K562 (cell line): ENCODE measurements around the gene HMGCL. TPM values are rescaled to one million over a fixed set of nuclear protein-coding genes. Genes with fewer than 3 reads are reported as not detected.

Experiments
- BCOR ChIP-seq: fragments of 450-650 bp; IDR thresholded peaks from 2 replicates; pipeline ENCODE4 v1.6.1; 2016
- BMI1 ChIP-seq: fragments of 150-350 bp; IDR thresholded peaks from 2 replicates; pipeline ENCODE4 v1.6.1; 2014; ENCODE audit warnings: low read length
- CBFB ChIP-seq: sonication (generic); formaldehyde crosslinking; IDR thresholded peaks from 2 replicates; pipeline ENCODE4 v1.4.0; 2020; ENCODE audit warnings: mild to moderate bottlenecking, missing genetic modification reagents
- CEBPB ChIP-seq: fragments of 450-650 bp; IDR thresholded peaks from 2 replicates; pipeline ENCODE4 v1.6.1; 2016; ENCODE audit warnings: missing genetic modification characterization, missing compliant biosample characterization
- FOXA1 ChIP-seq: fragments of 450-650 bp; IDR thresholded peaks from 2 replicates; pipeline ENCODE4 v1.6.1; 2016; ENCODE audit warnings: mild to moderate bottlenecking, borderline replicate concordance
- KLF6 ChIP-seq: fragments of 250-450 bp; sonication (Bioruptor Pico); IDR thresholded peaks from 2 replicates; pipeline ENCODE4 v1.4.0; 2020; ENCODE audit warnings: mild to moderate bottlenecking, moderate library complexity, borderline replicate concordance
- MCM5 ChIP-seq: fragments of 450-650 bp; IDR thresholded peaks from 2 replicates; pipeline ENCODE4 v1.6.1; 2016; ENCODE audit warnings: low read depth
- NONO ChIP-seq, 2 experiments: fragments of 200-400 bp in 1 of 2; fragments of 450-650 bp in 1 of 2; formaldehyde crosslinking in 1 of 2; IDR thresholded peaks; 2 replicates each; pipeline ENCODE4 v1.6.1; 2017; ENCODE audit warnings: low read depth in 2 of 2, mild to moderate bottlenecking in 2 of 2, moderate library complexity in 2 of 2, low read length in 1 of 2
- ZNF232 ChIP-seq: sonication (generic); formaldehyde crosslinking; IDR thresholded peaks from 2 replicates; pipeline ENCODE4 v1.8.0; 2022; ENCODE audit warnings: mild to moderate bottlenecking, missing genetic modification reagents
- polyA plus RNA-seq, 8 experiments: library from polyadenylated mRNA; depleted of rRNA in 4 of 8; stranded (reverse) in 5 of 8; unstranded in 3 of 8; fragments of >200 nt; fragmentation: Nextera tagmentation in 2 of 8; fragmentation: Illumina TruSeq in 1 of 8; extraction: Ambion mirVana in 2 of 8; extraction: Trizol in 1 of 8; gene quantifications; 2 replicates each; pipeline versions ENCODE4 v1.2.1 to v1.2.3, GENCODE V29; 2011 to 2014; ENCODE audit warnings: inconsistent platforms in 1 of 8, missing spikeins in 1 of 8
- total RNA-seq, 7 experiments: library from RNA; depleted of rRNA in 6 of 7; stranded (reverse); fragments of >200 nt in 6 of 7; fragmentation: Illumina TruSeq in 2 of 7; extraction: Trizol in 2 of 7; gene quantifications; 2 replicates each; pipeline versions ENCODE4 v1.2.1 to v1.2.3, GENCODE V29; 2011 to 2021; ENCODE audit warnings: low replicate concordance in 1 of 7
- TF ChIP-seq, protein P1 (sequence below): fragments of 450-650 bp; IDR thresholded peaks from 2 replicates; pipeline ENCODE4 v1.6.1; 2017; ENCODE audit warnings: antibody characterized with exemption, mild to moderate bottlenecking
- TF ChIP-seq, protein P2 (sequence below): fragments of 150-350 bp; IDR thresholded peaks from 2 replicates; pipeline ENCODE4 v1.6.1; 2014; ENCODE audit warnings: low read depth, mild to moderate bottlenecking, low read length, borderline replicate concordance
- TF ChIP-seq, protein P3 (sequence below): sonication (generic); formaldehyde crosslinking; IDR thresholded peaks from 2 replicates; pipeline ENCODE4 v1.8.1; 2023; ENCODE audit warnings: missing genetic modification reagents, mild to moderate bottlenecking, borderline replicate concordance
- TF ChIP-seq, protein P4 (sequence below): sonication (generic); formaldehyde crosslinking; IDR thresholded peaks from 2 replicates; pipeline ENCODE4 v1.8.1; 2022; ENCODE audit warnings: missing genetic modification reagents
- TF ChIP-seq, protein P5 (sequence below): sonication (generic); formaldehyde crosslinking; IDR thresholded peaks from 2 replicates; pipeline ENCODE4 v1.5.0; 2020; ENCODE audit warnings: missing genetic modification reagents

Gene HMGCL
- total and polyA plus RNA-seq, 9 of the 15 experiments (the other 6 are each of a cell fraction or from before 2014, with no cell fraction given), result 18.0 to 82.2 (median 24.2) TPM

DNA sequence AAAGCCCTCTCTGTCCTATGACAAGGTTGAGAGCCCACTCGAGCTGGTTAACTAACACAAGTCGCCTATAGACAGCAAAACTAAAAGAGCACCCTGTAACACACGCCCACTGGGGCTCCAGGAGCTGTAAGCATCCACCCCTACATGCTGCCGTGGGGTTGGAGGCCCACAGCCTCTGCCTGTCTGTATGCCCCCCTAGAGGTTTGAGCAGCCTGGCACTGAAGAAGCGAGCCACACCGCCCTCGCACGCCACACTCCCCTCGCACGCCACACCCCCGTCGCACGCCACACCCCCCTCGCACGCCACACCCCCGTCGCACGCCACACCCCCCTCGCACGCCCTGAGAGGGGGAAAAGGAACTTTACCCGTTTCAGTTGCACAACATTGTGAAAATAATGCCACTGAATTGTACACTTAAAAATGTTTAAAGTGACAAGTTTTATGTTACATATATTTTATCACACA, 13.2 kb upstream of the HMGCL start (continued):
- TF ChIP-seq, protein P1, sequence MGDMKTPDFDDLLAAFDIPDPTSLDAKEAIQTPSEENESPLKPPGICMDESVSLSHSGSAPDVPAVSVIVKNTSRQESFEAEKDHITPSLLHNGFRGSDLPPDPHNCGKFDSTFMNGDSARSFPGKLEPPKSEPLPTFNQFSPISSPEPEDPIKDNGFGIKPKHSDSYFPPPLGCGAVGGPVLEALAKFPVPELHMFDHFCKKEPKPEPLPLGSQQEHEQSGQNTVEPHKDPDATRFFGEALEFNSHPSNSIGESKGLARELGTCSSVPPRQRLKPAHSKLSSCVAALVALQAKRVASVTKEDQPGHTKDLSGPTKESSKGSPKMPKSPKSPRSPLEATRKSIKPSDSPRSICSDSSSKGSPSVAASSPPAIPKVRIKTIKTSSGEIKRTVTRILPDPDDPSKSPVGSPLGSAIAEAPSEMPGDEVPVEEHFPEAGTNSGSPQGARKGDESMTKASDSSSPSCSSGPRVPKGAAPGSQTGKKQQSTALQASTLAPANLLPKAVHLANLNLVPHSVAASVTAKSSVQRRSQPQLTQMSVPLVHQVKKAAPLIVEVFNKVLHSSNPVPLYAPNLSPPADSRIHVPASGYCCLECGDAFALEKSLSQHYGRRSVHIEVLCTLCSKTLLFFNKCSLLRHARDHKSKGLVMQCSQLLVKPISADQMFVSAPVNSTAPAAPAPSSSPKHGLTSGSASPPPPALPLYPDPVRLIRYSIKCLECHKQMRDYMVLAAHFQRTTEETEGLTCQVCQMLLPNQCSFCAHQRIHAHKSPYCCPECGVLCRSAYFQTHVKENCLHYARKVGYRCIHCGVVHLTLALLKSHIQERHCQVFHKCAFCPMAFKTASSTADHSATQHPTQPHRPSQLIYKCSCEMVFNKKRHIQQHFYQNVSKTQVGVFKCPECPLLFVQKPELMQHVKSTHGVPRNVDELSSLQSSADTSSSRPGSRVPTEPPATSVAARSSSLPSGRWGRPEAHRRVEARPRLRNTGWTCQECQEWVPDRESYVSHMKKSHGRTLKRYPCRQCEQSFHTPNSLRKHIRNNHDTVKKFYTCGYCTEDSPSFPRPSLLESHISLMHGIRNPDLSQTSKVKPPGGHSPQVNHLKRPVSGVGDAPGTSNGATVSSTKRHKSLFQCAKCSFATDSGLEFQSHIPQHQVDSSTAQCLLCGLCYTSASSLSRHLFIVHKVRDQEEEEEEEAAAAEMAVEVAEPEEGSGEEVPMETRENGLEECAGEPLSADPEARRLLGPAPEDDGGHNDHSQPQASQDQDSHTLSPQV, result no peak
- no peak for TF ChIP-seq KLF6 (CRISPR knock-in tag)
- no peak for TF ChIP-seq BMI1
- TF ChIP-seq, protein P2, sequence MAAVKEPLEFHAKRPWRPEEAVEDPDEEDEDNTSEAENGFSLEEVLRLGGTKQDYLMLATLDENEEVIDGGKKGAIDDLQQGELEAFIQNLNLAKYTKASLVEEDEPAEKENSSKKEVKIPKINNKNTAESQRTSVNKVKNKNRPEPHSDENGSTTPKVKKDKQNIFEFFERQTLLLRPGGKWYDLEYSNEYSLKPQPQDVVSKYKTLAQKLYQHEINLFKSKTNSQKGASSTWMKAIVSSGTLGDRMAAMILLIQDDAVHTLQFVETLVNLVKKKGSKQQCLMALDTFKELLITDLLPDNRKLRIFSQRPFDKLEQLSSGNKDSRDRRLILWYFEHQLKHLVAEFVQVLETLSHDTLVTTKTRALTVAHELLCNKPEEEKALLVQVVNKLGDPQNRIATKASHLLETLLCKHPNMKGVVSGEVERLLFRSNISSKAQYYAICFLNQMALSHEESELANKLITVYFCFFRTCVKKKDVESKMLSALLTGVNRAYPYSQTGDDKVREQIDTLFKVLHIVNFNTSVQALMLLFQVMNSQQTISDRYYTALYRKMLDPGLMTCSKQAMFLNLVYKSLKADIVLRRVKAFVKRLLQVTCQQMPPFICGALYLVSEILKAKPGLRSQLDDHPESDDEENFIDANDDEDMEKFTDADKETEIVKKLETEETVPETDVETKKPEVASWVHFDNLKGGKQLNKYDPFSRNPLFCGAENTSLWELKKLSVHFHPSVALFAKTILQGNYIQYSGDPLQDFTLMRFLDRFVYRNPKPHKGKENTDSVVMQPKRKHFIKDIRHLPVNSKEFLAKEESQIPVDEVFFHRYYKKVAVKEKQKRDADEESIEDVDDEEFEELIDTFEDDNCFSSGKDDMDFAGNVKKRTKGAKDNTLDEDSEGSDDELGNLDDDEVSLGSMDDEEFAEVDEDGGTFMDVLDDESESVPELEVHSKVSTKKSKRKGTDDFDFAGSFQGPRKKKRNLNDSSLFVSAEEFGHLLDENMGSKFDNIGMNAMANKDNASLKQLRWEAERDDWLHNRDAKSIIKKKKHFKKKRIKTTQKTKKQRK, result no peak
- no peak for TF ChIP-seq CBFB (CRISPR knock-in tag)
- TF ChIP-seq, protein P3, sequence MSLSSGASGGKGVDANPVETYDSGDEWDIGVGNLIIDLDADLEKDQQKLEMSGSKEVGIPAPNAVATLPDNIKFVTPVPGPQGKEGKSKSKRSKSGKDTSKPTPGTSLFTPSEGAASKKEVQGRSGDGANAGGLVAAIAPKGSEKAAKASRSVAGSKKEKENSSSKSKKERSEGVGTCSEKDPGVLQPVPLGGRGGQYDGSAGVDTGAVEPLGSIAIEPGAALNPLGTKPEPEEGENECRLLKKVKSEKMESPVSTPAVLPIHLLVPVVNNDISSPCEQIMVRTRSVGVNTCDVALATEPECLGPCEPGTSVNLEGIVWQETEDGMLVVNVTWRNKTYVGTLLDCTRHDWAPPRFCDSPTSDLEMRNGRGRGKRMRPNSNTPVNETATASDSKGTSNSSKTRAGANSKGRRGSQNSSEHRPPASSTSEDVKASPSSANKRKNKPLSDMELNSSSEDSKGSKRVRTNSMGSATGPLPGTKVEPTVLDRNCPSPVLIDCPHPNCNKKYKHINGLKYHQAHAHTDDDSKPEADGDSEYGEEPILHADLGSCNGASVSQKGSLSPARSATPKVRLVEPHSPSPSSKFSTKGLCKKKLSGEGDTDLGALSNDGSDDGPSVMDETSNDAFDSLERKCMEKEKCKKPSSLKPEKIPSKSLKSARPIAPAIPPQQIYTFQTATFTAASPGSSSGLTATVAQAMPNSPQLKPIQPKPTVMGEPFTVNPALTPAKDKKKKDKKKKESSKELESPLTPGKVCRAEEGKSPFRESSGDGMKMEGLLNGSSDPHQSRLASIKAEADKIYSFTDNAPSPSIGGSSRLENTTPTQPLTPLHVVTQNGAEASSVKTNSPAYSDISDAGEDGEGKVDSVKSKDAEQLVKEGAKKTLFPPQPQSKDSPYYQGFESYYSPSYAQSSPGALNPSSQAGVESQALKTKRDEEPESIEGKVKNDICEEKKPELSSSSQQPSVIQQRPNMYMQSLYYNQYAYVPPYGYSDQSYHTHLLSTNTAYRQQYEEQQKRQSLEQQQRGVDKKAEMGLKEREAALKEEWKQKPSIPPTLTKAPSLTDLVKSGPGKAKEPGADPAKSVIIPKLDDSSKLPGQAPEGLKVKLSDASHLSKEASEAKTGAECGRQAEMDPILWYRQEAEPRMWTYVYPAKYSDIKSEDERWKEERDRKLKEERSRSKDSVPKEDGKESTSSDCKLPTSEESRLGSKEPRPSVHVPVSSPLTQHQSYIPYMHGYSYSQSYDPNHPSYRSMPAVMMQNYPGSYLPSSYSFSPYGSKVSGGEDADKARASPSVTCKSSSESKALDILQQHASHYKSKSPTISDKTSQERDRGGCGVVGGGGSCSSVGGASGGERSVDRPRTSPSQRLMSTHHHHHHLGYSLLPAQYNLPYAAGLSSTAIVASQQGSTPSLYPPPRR (CRISPR knock-in tag), result no peak
- TF ChIP-seq, protein P4, sequence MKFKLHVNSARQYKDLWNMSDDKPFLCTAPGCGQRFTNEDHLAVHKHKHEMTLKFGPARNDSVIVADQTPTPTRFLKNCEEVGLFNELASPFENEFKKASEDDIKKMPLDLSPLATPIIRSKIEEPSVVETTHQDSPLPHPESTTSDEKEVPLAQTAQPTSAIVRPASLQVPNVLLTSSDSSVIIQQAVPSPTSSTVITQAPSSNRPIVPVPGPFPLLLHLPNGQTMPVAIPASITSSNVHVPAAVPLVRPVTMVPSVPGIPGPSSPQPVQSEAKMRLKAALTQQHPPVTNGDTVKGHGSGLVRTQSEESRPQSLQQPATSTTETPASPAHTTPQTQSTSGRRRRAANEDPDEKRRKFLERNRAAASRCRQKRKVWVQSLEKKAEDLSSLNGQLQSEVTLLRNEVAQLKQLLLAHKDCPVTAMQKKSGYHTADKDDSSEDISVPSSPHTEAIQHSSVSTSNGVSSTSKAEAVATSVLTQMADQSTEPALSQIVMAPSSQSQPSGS (CRISPR knock-in tag), result no peak
- TF ChIP-seq CEBPB (tag), result peak; percentile 88
- TF ChIP-seq FOXA1, result no peak
- no peak for TF ChIP-seq MCM5
- no peak for TF ChIP-seq BCOR
- TF ChIP-seq, protein P5, sequence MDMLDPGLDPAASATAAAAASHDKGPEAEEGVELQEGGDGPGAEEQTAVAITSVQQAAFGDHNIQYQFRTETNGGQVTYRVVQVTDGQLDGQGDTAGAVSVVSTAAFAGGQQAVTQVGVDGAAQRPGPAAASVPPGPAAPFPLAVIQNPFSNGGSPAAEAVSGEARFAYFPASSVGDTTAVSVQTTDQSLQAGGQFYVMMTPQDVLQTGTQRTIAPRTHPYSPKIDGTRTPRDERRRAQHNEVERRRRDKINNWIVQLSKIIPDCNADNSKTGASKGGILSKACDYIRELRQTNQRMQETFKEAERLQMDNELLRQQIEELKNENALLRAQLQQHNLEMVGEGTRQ (CRISPR knock-in tag), result no peak
- TF ChIP-seq NONO (IDR thresholded peaks at IDR 0.05; ENCODE audit: low read depth in 2 of 2, low read length in 1 of 2), result no peak
- no peak for TF ChIP-seq ZNF232 (CRISPR knock-in tag)
